ENCODE measurements around the gene CBX8. TPM values are rescaled to one million over a fixed set of nuclear protein-coding genes. Genes with fewer than 3 reads are reported as not detected.

Gene CBX8
- total and polyA plus RNA-seq, 2 of the 13 experiments (the other 11 are each of a cell fraction or from before 2014, with no cell fraction given), result 0.34 to 12.6 TPM

DNA sequence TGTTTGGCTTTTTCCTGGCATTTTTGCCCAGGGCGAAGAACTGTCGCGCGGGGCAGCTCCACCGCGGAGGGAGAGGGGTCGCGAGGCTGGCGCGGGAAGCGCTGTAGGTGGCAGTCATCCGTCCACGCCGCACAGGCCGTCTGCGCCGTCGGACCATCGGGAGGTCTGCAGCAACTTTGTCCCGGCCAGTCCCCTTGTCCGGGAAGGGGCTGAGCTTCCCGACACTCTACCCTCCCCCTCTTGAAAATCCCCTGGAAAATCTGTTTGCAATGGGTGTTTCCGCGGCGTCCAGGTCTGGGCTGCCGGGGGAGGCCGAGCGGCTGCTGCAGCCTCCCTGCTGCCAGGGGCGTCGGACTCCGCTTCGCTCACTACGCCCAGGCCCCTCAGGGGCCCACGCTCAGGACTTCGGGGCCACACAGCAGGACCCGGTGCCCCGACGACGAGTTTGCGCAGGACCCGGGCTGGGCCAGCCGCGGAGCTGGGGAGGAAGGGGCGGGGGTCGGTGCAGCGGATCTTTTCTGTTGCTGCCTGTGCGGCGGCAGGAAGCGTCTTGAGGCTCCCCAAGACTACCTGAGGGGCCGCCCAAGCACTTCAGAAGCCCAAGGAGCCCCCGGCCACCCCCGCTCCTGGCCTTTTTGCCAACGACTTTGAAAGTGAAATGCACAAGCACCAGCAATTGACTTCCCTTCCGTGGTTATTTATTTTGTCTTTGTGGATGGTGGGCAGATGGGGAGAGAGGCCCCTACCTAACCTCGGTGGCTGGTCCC is 44.7 kb upstream of the CBX8 start (continued):
- TF ChIP-seq ARNTL (CRISPR knock-in tag; IDR thresholded peaks at IDR 0.05), result no peak
- no peak for TF ChIP-seq ZKSCAN8 (CRISPR knock-in tag; IDR thresholded peaks at IDR 0.05; ENCODE audit: borderline replicate concordance)
- no peak for TF ChIP-seq TFAP4 (IDR thresholded peaks at IDR 0.05; ENCODE audit: borderline replicate concordance, low read depth)
- TF ChIP-seq ZNF12 (CRISPR knock-in tag; IDR thresholded peaks at IDR 0.05), result no peak
- TF ChIP-seq ZNF430 (CRISPR knock-in tag; IDR thresholded peaks at IDR 0.05), result no peak
- no peak for TF ChIP-seq ZNF615 (CRISPR knock-in tag; IDR thresholded peaks at IDR 0.05; ENCODE audit: borderline replicate concordance)
- no peak for TF ChIP-seq HNRNPH1 (optimal IDR thresholded peaks at IDR 0.05; ENCODE audit: low read depth, low read length)
- TF ChIP-seq ZC3H4 (CRISPR knock-in tag; IDR thresholded peaks at IDR 0.05; ENCODE audit: borderline replicate concordance), result no peak
- TF ChIP-seq SIN3B (IDR thresholded peaks at IDR 0.05; ENCODE audit: low read length), result no peak
- TF ChIP-seq, protein P1, sequence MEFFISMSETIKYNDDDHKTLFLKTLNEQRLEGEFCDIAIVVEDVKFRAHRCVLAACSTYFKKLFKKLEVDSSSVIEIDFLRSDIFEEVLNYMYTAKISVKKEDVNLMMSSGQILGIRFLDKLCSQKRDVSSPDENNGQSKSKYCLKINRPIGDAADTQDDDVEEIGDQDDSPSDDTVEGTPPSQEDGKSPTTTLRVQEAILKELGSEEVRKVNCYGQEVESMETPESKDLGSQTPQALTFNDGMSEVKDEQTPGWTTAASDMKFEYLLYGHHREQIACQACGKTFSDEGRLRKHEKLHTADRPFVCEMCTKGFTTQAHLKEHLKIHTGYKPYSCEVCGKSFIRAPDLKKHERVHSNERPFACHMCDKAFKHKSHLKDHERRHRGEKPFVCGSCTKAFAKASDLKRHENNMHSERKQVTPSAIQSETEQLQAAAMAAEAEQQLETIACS (CRISPR knock-in tag; IDR thresholded peaks at IDR 0.05), result no peak
- TF ChIP-seq ZNF382 (CRISPR knock-in tag; IDR thresholded peaks at IDR 0.05; ENCODE audit: borderline replicate concordance), result no peak
- TF ChIP-seq IRF1 (CRISPR knock-in tag; IDR thresholded peaks at IDR 0.05; ENCODE audit: low read depth), result 0 out of 2 replicates have a peak, but pooled peaks have one; percentile 31
- no peak for TF ChIP-seq KLF13 (CRISPR knock-in tag; IDR thresholded peaks at IDR 0.05)
- no peak for TF ChIP-seq ZNF746 (CRISPR knock-in tag; IDR thresholded peaks at IDR 0.05)
- no peak for TF ChIP-seq ZNF616 (CRISPR knock-in tag; IDR thresholded peaks at IDR 0.05; ENCODE audit: low read depth)
- TF ChIP-seq ZNF362 (CRISPR knock-in tag; IDR thresholded peaks at IDR 0.05; ENCODE audit: borderline replicate concordance), result no peak
- no peak for TF ChIP-seq ZNF749 (CRISPR knock-in tag; IDR thresholded peaks at IDR 0.05; ENCODE audit: borderline replicate concordance)
- no peak for TF ChIP-seq ZNF775 (CRISPR knock-in tag; IDR thresholded peaks at IDR 0.05; ENCODE audit: borderline replicate concordance)
- TF ChIP-seq MED1 (CRISPR knock-in tag; IDR thresholded peaks at IDR 0.05), result 0 out of 2 replicates have a peak, but pooled peaks have one; percentile 10
- no peak for TF ChIP-seq FOXK1 (CRISPR knock-in tag; IDR thresholded peaks at IDR 0.05; ENCODE audit: borderline replicate concordance, low read depth)

Data from HepG2 (cell line).